HG02973 (cell line): Measurements from ENCODE around the gene RPLP1.

Experiments used
- ATAC-seq: cut with Tn5 transposase; IDR thresholded peaks from one replicate; pipeline ENCODE4 v1.9.1; 2021; ENCODE audit warnings: moderate library complexity; ENCODE audit not compliant: unreplicated experiment

The RPLP1 gene

GRCh38 chr15:69452692-69453521, at the start of gene RPLP1:
Gene RPLP1, plus strand, starts transcription at chr15:69452818. Its CDS starts 131 bp downstream, at chr15:69452949.
- peak; percentile 79 for ATAC-seq

- no peak for ATAC-seq
Observed at GRCh38 chr15:69403594-69403993, 49.0 kb upstream of the RPLP1 start.

GRCh38 chr15:69405110-69405509, 47.5 kb upstream of the RPLP1 start:
- ATAC-seq: no peak

- no peak for ATAC-seq
Observed at GRCh38 chr15:69407719-69408400, 44.8 kb upstream of the RPLP1 start.

- no peak for ATAC-seq
Observed at GRCh38 chr15:69408841-69409240, 43.8 kb upstream of the RPLP1 start.

- no peak for ATAC-seq
Observed at GRCh38 chr15:69410248-69410874, 42.3 kb upstream of the RPLP1 start.

GRCh38 chr15:69412274-69412673, 40.3 kb upstream of the RPLP1 start:
- no peak for ATAC-seq

- no peak for ATAC-seq
Observed at GRCh38 chr15:69412701-69413100, 39.9 kb upstream of the RPLP1 start.

GRCh38 chr15:69413822-69414700, 38.6 kb upstream of the RPLP1 start, which contains the start of gene KIF23:
Gene KIF23, plus strand, starts transcription at chr15:69414349. Its CDS starts 117 bp downstream, at chr15:69414466.
- peak; percentile 86 for ATAC-seq

- ATAC-seq: peak; percentile 29
Observed at GRCh38 chr15:69414701-69415167, 37.9 kb upstream of the RPLP1 start.

GRCh38 chr15:69415381-69415780, 37.2 kb upstream of the RPLP1 start:
- ATAC-seq: no peak

- ATAC-seq: no peak
Observed at GRCh38 chr15:69417581-69417980, 35.0 kb upstream of the RPLP1 start.

- no peak for ATAC-seq
Observed at GRCh38 chr15:69421498-69421897, 31.1 kb upstream of the RPLP1 start.

- no peak for ATAC-seq
Observed at GRCh38 chr15:69422336-69422895, 30.2 kb upstream of the RPLP1 start.

GRCh38 chr15:69424001-69424400, 28.6 kb upstream of the RPLP1 start:
- ATAC-seq: no peak

- ATAC-seq: no peak
Observed at GRCh38 chr15:69424748-69425413, 27.7 kb upstream of the RPLP1 start.

GRCh38 chr15:69433831-69434230, 18.8 kb upstream of the RPLP1 start:
- ATAC-seq: no peak

- no peak for ATAC-seq
Observed at GRCh38 chr15:69434238-69434637, 18.4 kb upstream of the RPLP1 start.

GRCh38 chr15:69434679-69435078, 17.9 kb upstream of the RPLP1 start:
- no peak for ATAC-seq

- no peak for ATAC-seq
Observed at GRCh38 chr15:69435985-69436384, 16.6 kb upstream of the RPLP1 start.
